H1 (cell line): Measurements from ENCODE around the gene OCLN. TPM values are rescaled to one million over a fixed set of nuclear protein-coding genes. Genes with fewer than 3 reads are reported as not detected.

Experiments
- CTCF ChIA-PET: fragments of 300-600 bp; sonication (Branson Sonifier 250); formaldehyde crosslinking; loops from one replicate; lab custom pipeline; 2021; ENCODE audit not compliant: partially characterized antibody; lab: Charles Lee
- POLR2A ChIA-PET: fragments of 300-600 bp; sonication (Branson Sonifier 250); formaldehyde crosslinking; loops from one replicate; lab custom pipeline; 2021; ENCODE audit warnings: inconsistent platforms; ENCODE audit not compliant: partially characterized antibody; lab: Charles Lee
- DNase-seq, 2 experiments: peaks; one replicate each; pipeline versions ENCODE4 v3.0.0 to v3.0.0-alpha.2; 2010 to 2022; ENCODE audit warnings: low spot score in 2 of 2, low read depth in 1 of 2, mixed read lengths in 1 of 2
- FAIRE-seq: peaks from 2 replicates; lab custom pipeline; 2011; peaks lifted over from hg19 to GRCh38; lab: Jason Lieb, UNC
- H2AFZ ChIP-seq: 2 replicates; pipeline ENCODE4 v1.8.1; 2012; ENCODE audit warnings: low read length, inconsistent platforms
- H2AK5ac ChIP-seq: 2 replicates; pipeline ENCODE4 v1.6.1; 2013; ENCODE audit warnings: low read depth, low read length
- H2BK120ac ChIP-seq: replicated peaks from 2 replicates; pipeline ENCODE3; 2013; ENCODE audit warnings: low read depth, low read length, inconsistent platforms
- H2BK12ac ChIP-seq: 2 replicates; pipeline ENCODE4 v1.6.1; 2013; ENCODE audit warnings: low read depth, low read length
- H2BK15ac ChIP-seq: 2 replicates; pipeline ENCODE4 v1.6.1; 2013; ENCODE audit warnings: low read length
- H2BK20ac ChIP-seq: 2 replicates; pipeline ENCODE4 v1.6.1; 2013; ENCODE audit warnings: low read length
- H2BK5ac ChIP-seq: 2 replicates; pipeline ENCODE4 v1.6.1; 2013; ENCODE audit warnings: low read depth, low read length
- H3K14ac ChIP-seq: 2 replicates; pipeline ENCODE4 v1.6.1; 2013; ENCODE audit warnings: inconsistent platforms; ENCODE audit not compliant: insufficient read length
- H3K18ac ChIP-seq: 2 replicates; pipeline ENCODE4 v1.6.1; 2013; ENCODE audit warnings: low read length; ENCODE audit errors: extremely low read depth
- H3K23ac ChIP-seq: 2 replicates; pipeline ENCODE4 v1.6.1; 2013; ENCODE audit warnings: inconsistent platforms; ENCODE audit not compliant: insufficient read length
- H3K23me2 ChIP-seq: 2 replicates; pipeline ENCODE4 v1.6.1; 2013; ENCODE audit warnings: low read depth, low read length
- H3K27ac ChIP-seq: 2 replicates; pipeline ENCODE4 v1.6.1; 2011; ENCODE audit warnings: low read depth, low read length, inconsistent platforms
- H3K27me3 ChIP-seq, 4 experiments: replicated peaks in 1 of 4; 1 replicate in 1 of 4; 2 replicates in 3 of 4; pipeline versions ENCODE4 v1.6.1 to v1.8.1; 2011 to 2013; ENCODE audit warnings: low read length in 3 of 4, mild to moderate bottlenecking in 3 of 4, inconsistent platforms in 2 of 4, mixed read lengths in 2 of 4, moderate library complexity in 1 of 4; ENCODE audit not compliant: control insufficient read depth in 3 of 4, insufficient read depth in 3 of 4; ENCODE audit errors: extremely low read depth in 1 of 4
- H3K36me3 ChIP-seq, 4 experiments: 2 replicates each; pipeline versions ENCODE4 v1.6.1 to v1.8.1; 2011 to 2013; ENCODE audit warnings: mild to moderate bottlenecking in 4 of 4, low read length in 3 of 4, moderate library complexity in 2 of 4, control low read depth in 1 of 4, inconsistent platforms in 1 of 4; ENCODE audit not compliant: insufficient read depth in 4 of 4, control insufficient read depth in 2 of 4
- H3K4ac ChIP-seq: replicated peaks from 2 replicates; pipeline ENCODE3; 2013; ENCODE audit warnings: low read length, low read depth, mixed read lengths, inconsistent platforms; ENCODE audit not compliant: insufficient read length
- H3K4me1 ChIP-seq, 4 experiments: replicated peaks in 1 of 4; 1 replicate in 1 of 4; 2 replicates in 3 of 4; pipeline versions ENCODE4 v1.6.1 to v1.8.1; 2011 to 2013; ENCODE audit warnings: low read length in 3 of 4, inconsistent platforms in 2 of 4, mixed read lengths in 1 of 4; ENCODE audit not compliant: insufficient read depth in 4 of 4, control insufficient read depth in 3 of 4
- H3K4me2 ChIP-seq, 2 experiments: 2 replicates each; pipeline versions ENCODE4 v1.6.1 to v1.8.1; 2011 to 2013; ENCODE audit warnings: low read depth in 2 of 2, low read length in 2 of 2, control low read depth in 1 of 2, inconsistent platforms in 1 of 2, mild to moderate bottlenecking in 1 of 2; ENCODE audit not compliant: insufficient read depth in 1 of 2
- H3K4me3 ChIP-seq, 4 experiments: fragments of 200-600, 300-600 bp in 1 of 4; sonication (generic), shearing (Covaris generic), sonication (Bioruptor Twin) in 1 of 4; 2 replicates each; pipeline versions ENCODE4 v1.5.1 to v1.8.1; 2011 to 2016; ENCODE audit warnings: low read length in 4 of 4, low read depth in 3 of 4, control low read depth in 2 of 4, inconsistent platforms in 2 of 4, mild to moderate bottlenecking in 2 of 4, mixed read lengths in 1 of 4, moderate library complexity in 1 of 4; ENCODE audit not compliant: insufficient read depth in 2 of 4; ENCODE audit errors: extremely low read depth in 1 of 4
- H3K56ac ChIP-seq: replicated peaks from 2 replicates; pipeline ENCODE3; 2013; ENCODE audit warnings: low read depth, mild to moderate bottlenecking, mixed read lengths, low read length, inconsistent platforms; ENCODE audit not compliant: insufficient read length
- H3K79me1 ChIP-seq: 2 replicates; pipeline ENCODE4 v1.6.1; 2013; ENCODE audit warnings: low read depth, low read length, control low read depth
- H3K79me2 ChIP-seq, 2 experiments: 2 replicates each; pipeline versions ENCODE4 v1.6.1 to v1.8.1; 2012 to 2013; ENCODE audit warnings: low read length in 2 of 2, mild to moderate bottlenecking in 2 of 2, inconsistent platforms in 1 of 2; ENCODE audit not compliant: insufficient read depth in 2 of 2, control insufficient read depth in 1 of 2
- H3K9ac ChIP-seq, 4 experiments: replicated peaks in 1 of 4; 1 replicate in 1 of 4; 2 replicates in 3 of 4; pipeline versions ENCODE4 v1.6.1 to v1.8.1; 2011 to 2013; ENCODE audit warnings: low read depth in 3 of 4, low read length in 3 of 4, control low read depth in 2 of 4, mild to moderate bottlenecking in 2 of 4, moderate library complexity in 2 of 4, inconsistent platforms in 1 of 4; ENCODE audit errors: extremely low read depth in 1 of 4
- H3K9me3 ChIP-seq, 2 experiments: 2 replicates each; pipeline versions ENCODE4 v1.6.1 to v1.8.1; 2012 to 2013; ENCODE audit warnings: mild to moderate bottlenecking in 2 of 2, moderate library complexity in 2 of 2, control low read depth in 1 of 2, inconsistent platforms in 1 of 2, low read depth in 1 of 2, low read length in 1 of 2, mixed read lengths in 1 of 2; ENCODE audit not compliant: insufficient read depth in 2 of 2
- H4K20me1 ChIP-seq, 2 experiments: replicated peaks in 1 of 2; 2 replicates each; pipeline versions ENCODE3 to v1.8.1; 2011 to 2013; ENCODE audit warnings: inconsistent platforms in 2 of 2, low read length in 2 of 2, mild to moderate bottlenecking in 1 of 2; ENCODE audit not compliant: insufficient read depth in 2 of 2, control insufficient read depth in 1 of 2
- H4K5ac ChIP-seq: 2 replicates; pipeline ENCODE4 v1.6.1; 2013; ENCODE audit warnings: low read length, low read depth, mixed read lengths, inconsistent platforms; ENCODE audit not compliant: insufficient read length
- H4K8ac ChIP-seq: 2 replicates; pipeline ENCODE4 v1.8.0; 2013; ENCODE audit warnings: mild to moderate bottlenecking, moderate library complexity, low read length, inconsistent platforms; ENCODE audit not compliant: insufficient read depth; ENCODE audit errors: extremely low read depth
- H4K91ac ChIP-seq: replicated peaks from 2 replicates; pipeline ENCODE3; 2013; ENCODE audit warnings: low read length, mixed read lengths, inconsistent platforms; ENCODE audit not compliant: insufficient read length
- CBX8 ChIP-seq: fragments of 300-800, 300-1000 bp; sonication (generic); IDR thresholded peaks from 2 replicates; pipeline ENCODE4 v1.7.1; 2016; ENCODE audit warnings: low read depth, low read length, borderline replicate concordance
- CEBPB ChIP-seq: IDR thresholded peaks from 2 replicates; pipeline ENCODE4 v1.6.1; 2012; ENCODE audit warnings: low read depth, low read length
- GABPA ChIP-seq: IDR thresholded peaks from 2 replicates; pipeline ENCODE4 v1.6.1; 2011; ENCODE audit warnings: mild to moderate bottlenecking, low read length, moderate library complexity, borderline replicate concordance; ENCODE audit not compliant: insufficient read depth
- RFX5 ChIP-seq: IDR thresholded peaks from 2 replicates; pipeline ENCODE4 v1.6.1; 2011; ENCODE audit warnings: low read depth, low read length, improper control_type of control experiment, borderline replicate concordance
- RXRA ChIP-seq: IDR thresholded peaks from 2 replicates; pipeline ENCODE4 v1.6.1; 2011; ENCODE audit warnings: low read depth, mild to moderate bottlenecking, low read length, moderate library complexity; ENCODE audit not compliant: insufficient read depth
- TAF7 ChIP-seq: optimal IDR thresholded peaks from 2 replicates; pipeline ENCODE3; 2011; ENCODE audit warnings: low read depth, mild to moderate bottlenecking, inconsistent platforms, low read length, moderate library complexity, borderline replicate concordance
- YY1 ChIP-seq: IDR thresholded peaks from 2 replicates; pipeline ENCODE4 v1.6.1; 2011; ENCODE audit warnings: low read depth, mild to moderate bottlenecking, low read length
- WGBS, 2 experiments: shearing (Covaris generic) in 1 of 2; methylation state at CpG; one replicate each; pipeline versions ENCODE4 v1.1.6 to v1.1.7; 2013 to 2015; ENCODE audit warnings: low lambda C conversion rate in 2 of 2, mixed read lengths in 2 of 2, inconsistent platforms in 1 of 2, low coverage in 1 of 2, missing lambda C conversion rate in 1 of 2; ENCODE audit not compliant: insufficient replicate concordance in 2 of 2, insufficient coverage in 1 of 2, insufficient read length in 1 of 2; ENCODE audit errors: extremely low coverage in 1 of 2, missing lambda C conversion rate in 1 of 2; 5-methylcytosine and 5-hydroxymethylcytosine counted together
- polyA plus RNA-seq, 7 experiments: library from polyadenylated mRNA; depleted of rRNA in 3 of 7; stranded (reverse) in 5 of 7; unstranded in 2 of 7; fragments of >200 nt in 5 of 7; fragments of 200-250 nt in 2 of 7; gene quantifications; 1 replicate in 5 of 7; 2 replicates in 1 of 7; 4 replicates in 1 of 7; pipeline versions ENCODE4 v1.2.1 to v1.2.3, GENCODE V29; 2011 to 2013; ENCODE audit warnings: missing spikeins in 2 of 7, mixed read lengths in 2 of 7
- total RNA-seq: library from RNA; stranded (reverse); fragmentation: NEBNext Ultra II Directional; extraction: Animal tissue kit (Norgen Biotek cat#: 25700); gene quantifications from 2 replicates; pipeline ENCODE4 v1.2.1, GENCODE V29; 2021
- TF ChIP-seq, protein P1 (sequence below): IDR thresholded peaks from 2 replicates; pipeline ENCODE4 v1.6.1; 2012; ENCODE audit warnings: low read length, inconsistent platforms
- TF ChIP-seq, protein P2 (sequence below), 3 experiments: IDR thresholded peaks; 1 replicate in 2 of 3; 2 replicates in 1 of 3; pipeline versions ENCODE4 v1.5.1 to v1.6.1; 2011; ENCODE audit warnings: low read length in 3 of 3, mild to moderate bottlenecking in 3 of 3, inconsistent platforms in 2 of 3, low read depth in 1 of 3, moderate library complexity in 1 of 3; ENCODE audit not compliant: insufficient read depth in 1 of 3; ENCODE audit errors: control extremely low read depth in 1 of 3

The OCLN gene
- total and polyA plus RNA-seq, 2 of the 8 experiments (the other 6 are each of a cell fraction or from before 2014, with no cell fraction given): 27.9 to 85.5 TPM

DNA sequence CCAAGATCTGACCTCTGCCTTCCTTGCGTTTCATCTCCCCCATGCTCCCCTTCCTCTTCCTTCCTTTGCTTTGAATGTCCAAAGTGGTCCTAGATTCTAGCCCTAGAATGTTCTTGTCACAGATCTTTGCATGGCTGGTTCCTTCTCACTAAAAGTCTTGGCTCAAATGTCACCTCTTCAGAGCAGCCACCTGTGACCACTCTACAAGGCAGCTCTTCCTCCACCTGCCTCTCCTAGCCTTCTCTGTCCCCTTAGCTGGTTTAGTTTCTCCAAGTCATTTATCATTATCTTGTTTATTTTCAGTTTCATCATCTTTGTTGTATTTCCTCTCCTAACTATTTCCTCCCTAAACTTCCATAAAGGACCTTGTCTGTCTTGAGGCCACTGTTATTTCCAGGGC is 7.1 kb upstream of the OCLN start:
- H3K27ac ChIP-seq: no peak overlapping the region
- no peak for TF ChIP-seq YY1
- no peak for TF ChIP-seq CEBPB
- no peak for TF ChIP-seq TAF7
- TF ChIP-seq, protein P1, sequence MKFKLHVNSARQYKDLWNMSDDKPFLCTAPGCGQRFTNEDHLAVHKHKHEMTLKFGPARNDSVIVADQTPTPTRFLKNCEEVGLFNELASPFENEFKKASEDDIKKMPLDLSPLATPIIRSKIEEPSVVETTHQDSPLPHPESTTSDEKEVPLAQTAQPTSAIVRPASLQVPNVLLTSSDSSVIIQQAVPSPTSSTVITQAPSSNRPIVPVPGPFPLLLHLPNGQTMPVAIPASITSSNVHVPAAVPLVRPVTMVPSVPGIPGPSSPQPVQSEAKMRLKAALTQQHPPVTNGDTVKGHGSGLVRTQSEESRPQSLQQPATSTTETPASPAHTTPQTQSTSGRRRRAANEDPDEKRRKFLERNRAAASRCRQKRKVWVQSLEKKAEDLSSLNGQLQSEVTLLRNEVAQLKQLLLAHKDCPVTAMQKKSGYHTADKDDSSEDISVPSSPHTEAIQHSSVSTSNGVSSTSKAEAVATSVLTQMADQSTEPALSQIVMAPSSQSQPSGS: no peak
- TF ChIP-seq RXRA: no peak
- TF ChIP-seq GABPA: no peak
- TF ChIP-seq, protein P2, sequence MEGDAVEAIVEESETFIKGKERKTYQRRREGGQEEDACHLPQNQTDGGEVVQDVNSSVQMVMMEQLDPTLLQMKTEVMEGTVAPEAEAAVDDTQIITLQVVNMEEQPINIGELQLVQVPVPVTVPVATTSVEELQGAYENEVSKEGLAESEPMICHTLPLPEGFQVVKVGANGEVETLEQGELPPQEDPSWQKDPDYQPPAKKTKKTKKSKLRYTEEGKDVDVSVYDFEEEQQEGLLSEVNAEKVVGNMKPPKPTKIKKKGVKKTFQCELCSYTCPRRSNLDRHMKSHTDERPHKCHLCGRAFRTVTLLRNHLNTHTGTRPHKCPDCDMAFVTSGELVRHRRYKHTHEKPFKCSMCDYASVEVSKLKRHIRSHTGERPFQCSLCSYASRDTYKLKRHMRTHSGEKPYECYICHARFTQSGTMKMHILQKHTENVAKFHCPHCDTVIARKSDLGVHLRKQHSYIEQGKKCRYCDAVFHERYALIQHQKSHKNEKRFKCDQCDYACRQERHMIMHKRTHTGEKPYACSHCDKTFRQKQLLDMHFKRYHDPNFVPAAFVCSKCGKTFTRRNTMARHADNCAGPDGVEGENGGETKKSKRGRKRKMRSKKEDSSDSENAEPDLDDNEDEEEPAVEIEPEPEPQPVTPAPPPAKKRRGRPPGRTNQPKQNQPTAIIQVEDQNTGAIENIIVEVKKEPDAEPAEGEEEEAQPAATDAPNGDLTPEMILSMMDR (IDR thresholded peaks at IDR 0.05; ENCODE audit: control extremely low read depth in 1 of 3, insufficient read depth in 1 of 3, low read depth in 1 of 3, low read length in 3 of 3): no peak
- TF ChIP-seq RFX5: no peak
- TF ChIP-seq CBX8: no peak

More for the DNA sequence above, 7.1 kb upstream of the OCLN start:
- DNase-seq (no peak), FAIRE-seq (no peak)
- Histone ChIP-seq H4K5ac (no peak overlapping the region), H3K9me3 (no peaks in the 10 kb centered on the region), H3K56ac (no peak overlapping the region), H2BK120ac (no peak overlapping the region), H3K27me3 (no peaks in the 10 kb centered on the region), H3K79me1 (no peaks in the 10 kb centered on the region), H3K4me1 (peaks cover 0 to 2% (median 0%) of the 10 kb centered on the region in 4 experiments; a peak in 1 of 7 replicates), H3K9ac (no peak overlapping the region; a peak in 1 of 7 replicates), H3K4me3 (no peak overlapping the region), H2AK5ac (no peak overlapping the region), H4K20me1 (no peaks in the 10 kb centered on the region), H3K36me3 (no peaks in the 10 kb centered on the region), H2AFZ (no peak overlapping the region), H2BK20ac (no peak overlapping the region), H3K23ac (no peak overlapping the region), H4K8ac (no peak overlapping the region), H3K23me2 (no peaks in the 10 kb centered on the region), H3K79me2 (no peaks in the 10 kb centered on the region), H3K4ac (no peak overlapping the region), H3K4me2 (no peak overlapping the region), H2BK5ac (no peak overlapping the region), H3K18ac (no peak overlapping the region), H3K14ac (no peak overlapping the region), H2BK15ac (no peak overlapping the region), H4K91ac (no peak overlapping the region), H2BK12ac (no peak overlapping the region; the same call in 1 of the 2 replicates)
- 100% methylated on average over 1 of the region's 1 CpG; no CpG with 5 or more reads in 1 of the 2 experiments for WGBS, 2 experiments
- ChIA-PET POLR2A (no interaction called here), CTCF (interaction anchor here (1.2 kb wide), 1 partner anchor 11 kb away, joined by 3 read pairs; no protein-coding TSS in a partner anchor)
